ENCODE results near the gene HOXB4.

Gene HOXB4

DNA sequence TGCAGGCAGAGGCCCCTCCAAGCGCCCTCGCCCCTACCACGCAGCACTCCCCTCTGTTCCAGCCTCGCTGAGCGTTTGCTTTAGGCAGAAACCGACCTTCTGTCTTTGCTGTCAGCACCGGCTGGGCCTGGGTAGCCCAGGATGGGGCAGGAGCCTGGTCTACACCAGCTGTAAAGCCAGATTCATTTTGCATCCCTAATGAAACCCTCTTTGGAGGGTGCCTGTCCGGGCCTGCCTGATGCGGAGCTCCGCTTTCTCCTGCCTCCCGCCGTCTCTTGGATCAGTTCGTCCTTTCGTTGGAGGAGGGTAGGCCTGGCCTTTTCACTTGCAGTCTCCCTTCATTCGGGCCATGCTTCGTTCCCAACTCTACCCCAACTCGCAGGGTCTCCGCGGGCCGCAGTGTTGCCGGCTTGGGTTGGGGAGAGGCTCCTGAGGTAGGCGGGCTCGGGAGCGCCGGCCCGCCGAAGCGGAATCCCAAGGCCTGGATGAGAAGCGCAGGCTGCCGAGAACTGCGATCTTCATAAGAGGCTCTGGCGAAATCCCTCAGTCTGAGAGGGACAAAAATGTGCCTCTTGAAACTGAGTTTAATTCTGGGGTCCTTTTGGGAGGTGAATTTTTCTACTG lies 41.8 kb upstream of the HOXB4 start:
- in situ Hi-C loops (cut with HindIII; ENCODE audit: low sequenced_read_pairs), result loop anchor here (5.0 kb wide), 1 partner anchor 132 kb away; no protein-coding TSS in a partner anchor
- no peak for TF ChIP-seq CTCF (IDR thresholded peaks at IDR 0.05; ENCODE audit: low read depth, low read length, missing control alignments)
- DNase-seq (ENCODE audit: low read depth), result no peak
- no peak overlapping the region for H3K4me3 ChIP-seq (ENCODE audit: low read depth, low read length)

DNA sequence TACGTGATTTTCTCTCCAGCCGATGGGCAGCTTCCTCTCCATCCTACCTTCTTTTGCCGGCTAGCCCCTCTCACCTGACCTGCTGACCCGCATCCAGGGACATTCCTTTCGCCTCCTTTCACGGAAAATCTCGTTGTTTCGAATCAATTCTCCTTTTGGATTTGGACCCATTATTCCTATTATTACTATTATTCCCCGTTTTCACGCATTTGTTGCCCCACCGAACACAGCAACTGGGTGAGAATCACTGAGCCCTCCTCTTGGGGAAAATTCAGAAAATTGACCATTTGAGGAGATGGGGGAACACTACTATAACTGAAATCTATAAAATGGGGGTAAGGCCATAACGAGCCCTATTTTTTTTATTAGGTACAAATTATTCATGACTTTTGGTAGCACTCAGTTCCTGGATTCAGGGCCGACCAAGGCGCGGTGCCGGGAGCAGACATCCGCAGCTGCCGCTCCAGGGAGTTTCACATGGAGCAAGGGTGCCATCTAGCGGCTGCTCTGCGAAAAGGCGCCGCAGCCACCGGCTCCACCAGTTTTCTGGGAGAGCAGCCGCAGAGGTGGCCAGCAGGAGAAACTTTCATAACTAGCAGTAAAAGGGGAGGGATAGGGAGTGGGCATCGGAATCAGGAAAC lies 40.2 kb upstream of the HOXB4 start:
- TF ChIP-seq CTCF (IDR thresholded peaks at IDR 0.05; ENCODE audit: low read depth, low read length, missing control alignments), result peak; percentile 95
- peak; percentile 68 for DNase-seq (ENCODE audit: low read depth)
- no peak overlapping the region for H3K4me3 ChIP-seq (ENCODE audit: low read depth, low read length)
- in situ Hi-C loops (cut with HindIII; ENCODE audit: low sequenced_read_pairs), result no loop called here

GRCh38 chr17:48617471-48618255 lies 39.5 kb upstream of the HOXB4 start:
- H3K4me3 ChIP-seq (ENCODE audit: low read depth, low read length), result no peak overlapping the region
- no peak for TF ChIP-seq CTCF (IDR thresholded peaks at IDR 0.05; ENCODE audit: low read depth, low read length, missing control alignments)
- in situ Hi-C loops (cut with HindIII; ENCODE audit: low sequenced_read_pairs), result no loop called here
- DNase-seq (ENCODE audit: low read depth), result no peak

GRCh38 chr17:48616717-48617470 lies 38.7 kb upstream of the HOXB4 start:
- in situ Hi-C loops (cut with HindIII; ENCODE audit: low sequenced_read_pairs), result no loop called here
- no peak overlapping the region for H3K4me3 ChIP-seq (ENCODE audit: low read depth, low read length)
- no peak for DNase-seq (ENCODE audit: low read depth)
- TF ChIP-seq CTCF (IDR thresholded peaks at IDR 0.05; ENCODE audit: low read depth, low read length, missing control alignments), result no peak

DNA sequence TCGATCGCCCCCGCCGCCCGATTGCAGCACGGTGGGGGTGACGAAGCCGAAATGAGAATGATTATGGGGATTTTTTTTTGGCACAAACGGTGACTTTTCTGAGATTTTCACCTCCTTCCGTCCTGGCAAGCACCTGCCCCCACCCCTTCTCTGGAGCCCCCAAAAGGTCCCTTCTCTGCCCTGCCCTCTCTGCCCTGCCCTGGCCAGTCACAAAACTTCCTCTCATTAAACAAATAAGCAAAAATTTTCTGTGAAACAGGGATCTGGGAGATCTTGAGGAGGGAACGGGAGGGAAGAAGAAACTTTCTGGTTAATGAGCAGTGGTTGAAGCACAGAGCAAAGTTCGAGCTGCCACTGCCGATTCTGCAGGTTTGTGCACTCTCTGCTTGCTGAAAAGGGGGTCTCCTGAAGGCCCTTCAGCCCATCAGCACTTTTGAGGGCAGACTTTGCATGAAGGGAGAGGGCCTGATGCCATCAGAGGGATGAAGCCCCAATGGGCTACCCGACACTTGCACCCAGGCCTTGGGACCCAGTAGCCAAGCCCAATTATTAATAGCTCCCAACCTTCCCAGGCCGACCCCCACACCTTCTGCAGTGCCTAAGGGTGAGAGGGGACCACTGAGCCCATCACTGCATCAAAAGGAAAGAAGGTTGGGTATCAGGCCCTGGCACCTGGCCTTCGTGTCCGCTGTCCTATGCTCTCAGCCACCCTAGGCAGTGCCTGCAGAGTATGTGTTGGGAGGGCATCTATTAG lies 38.0 kb upstream of the HOXB4 start:
- no peak for TF ChIP-seq CTCF (IDR thresholded peaks at IDR 0.05; ENCODE audit: low read depth, low read length, missing control alignments)
- in situ Hi-C loops (cut with HindIII; ENCODE audit: low sequenced_read_pairs), result no loop called here
- H3K4me3 ChIP-seq (ENCODE audit: low read depth, low read length), result no peak overlapping the region
- DNase-seq (ENCODE audit: low read depth), result no peak
